Loucy (cell line): Measurements from ENCODE around the gene NFASC.

ENCODE experiments used
- H2AFZ ChIP-seq: fragments of 200-600 bp; sonication (generic); 2 replicates; pipeline ENCODE4 v1.6.0; 2016; ENCODE audit warnings: antibody characterized with exemption, mild to moderate bottlenecking, low read length, moderate library complexity
- H3F3A ChIP-seq: fragments of 200-600 bp; 2 replicates; pipeline ENCODE4 v1.6.0; 2016; ENCODE audit warnings: antibody characterized with exemption, low read depth, mild to moderate bottlenecking
- H3K27me3 ChIP-seq: fragments of 200-600 bp; sonication (generic); 2 replicates; pipeline ENCODE4 v1.6.1; 2014; ENCODE audit warnings: low read length, mild to moderate bottlenecking; ENCODE audit not compliant: insufficient read depth, poor library complexity, severe bottlenecking
- H3K36me3 ChIP-seq: fragments of 200-600 bp; sonication (generic); 2 replicates; pipeline ENCODE4 v1.6.1; 2016; ENCODE audit warnings: low read length; ENCODE audit not compliant: insufficient read depth
- H3K4me1 ChIP-seq: fragments of 200-600 bp; sonication (generic); 2 replicates; pipeline ENCODE4 v1.5.1; 2014; ENCODE audit warnings: low read length, mild to moderate bottlenecking; ENCODE audit not compliant: insufficient read depth, poor library complexity, severe bottlenecking
- H3K4me2 ChIP-seq: fragments of 200-600 bp; sonication (generic); 2 replicates; pipeline ENCODE4 v1.6.0; 2014; ENCODE audit warnings: antibody characterized with exemption, low read length, low read depth, mild to moderate bottlenecking; ENCODE audit not compliant: poor library complexity, severe bottlenecking
- H3K4me3 ChIP-seq: fragments of 200-600 bp; sonication (generic); 2 replicates; pipeline ENCODE4 v1.5.1; 2014; ENCODE audit warnings: low read length, mild to moderate bottlenecking, mixed read lengths; ENCODE audit not compliant: poor library complexity, severe bottlenecking
- H3K79me2 ChIP-seq: fragments of 200-600 bp; sonication (generic); 2 replicates; pipeline ENCODE4 v1.6.1; 2014; ENCODE audit warnings: low read length; ENCODE audit not compliant: insufficient read depth
- H3K9ac ChIP-seq: fragments of 200-600 bp; sonication (generic); 2 replicates; pipeline ENCODE4 v1.6.0; 2014; ENCODE audit warnings: mild to moderate bottlenecking, low read depth, low read length, moderate library complexity; ENCODE audit not compliant: poor library complexity, severe bottlenecking
- H3K9me2 ChIP-seq: fragments of 200-600 bp; sonication (generic); replicated peaks from 2 replicates; pipeline ENCODE4 v1.6.1; 2016; ENCODE audit warnings: low read depth, low read length, mixed read lengths
- H3K9me3 ChIP-seq: fragments of 200-600 bp; sonication (generic); 2 replicates; pipeline ENCODE4 v1.6.1; 2014; ENCODE audit warnings: mild to moderate bottlenecking, antibody characterized with exemption, low read length, low read depth; ENCODE audit not compliant: insufficient read depth
- H4K20me1 ChIP-seq: fragments of 200-600 bp; sonication (generic); 2 replicates; pipeline ENCODE4 v1.6.0; 2014; ENCODE audit warnings: antibody characterized with exemption, low read length, mild to moderate bottlenecking; ENCODE audit not compliant: insufficient read depth, poor library complexity, severe bottlenecking
- CTCF ChIP-seq: fragments of 200-600 bp; sonication (generic); conservative IDR thresholded peaks from 2 replicates; pipeline ENCODE4 v1.5.1; 2014; ENCODE audit warnings: mild to moderate bottlenecking, antibody characterized with exemption, low read length
- EZH2phosphoT487 ChIP-seq: fragments of 200-600 bp; IDR thresholded peaks from 2 replicates; pipeline ENCODE4 v1.6.1; 2018; ENCODE audit warnings: antibody characterized with exemption, mild to moderate bottlenecking, moderate library complexity, borderline replicate concordance

NFASC gene

GRCh38 chr1:204842369-204842768 lies 28.3 kb upstream of the NFASC start:
- H3K9me3 ChIP-seq = no peaks in the 10 kb centered on the region

GRCh38 chr1:204842892-204843291 lies 27.8 kb upstream of the NFASC start:
- Histone ChIP-seq H3K9me2 (no peaks in the 10 kb centered on the region), H3K4me3 (no peak overlapping the region), H3K4me1 (no peaks in the 10 kb centered on the region), H3K36me3 (no peaks in the 10 kb centered on the region), H3K4me2 (no peak overlapping the region), H3K27me3 (no peaks in the 10 kb centered on the region), H3K9ac (no peak overlapping the region), H4K20me1 (no peaks in the 10 kb centered on the region), H3K79me2 (no peaks in the 10 kb centered on the region), H3F3A (no peaks in the 10 kb centered on the region), H3K9me3 (no peaks in the 10 kb centered on the region), H2AFZ (no peak overlapping the region)
- TF ChIP-seq CTCF (no peak), EZH2phosphoT487 (no peak)

More at GRCh38 chr1:204842369-204842768, 28.3 kb upstream of the NFASC start:
- Histone ChIP-seq H3K4me2 (no peak overlapping the region), H3K36me3 (no peaks in the 10 kb centered on the region), H4K20me1 (no peaks in the 10 kb centered on the region), H3F3A (no peaks in the 10 kb centered on the region), H3K4me3 (no peak overlapping the region), H3K27me3 (no peaks in the 10 kb centered on the region), H3K9me2 (no peaks in the 10 kb centered on the region), H3K9ac (no peak overlapping the region), H3K4me1 (no peaks in the 10 kb centered on the region), H3K79me2 (no peaks in the 10 kb centered on the region), H2AFZ (no peak overlapping the region)
- TF ChIP-seq EZH2phosphoT487 (no peak), CTCF (no peak)

- no peaks in the 10 kb centered on the region for H3F3A ChIP-seq
- no peaks in the 10 kb centered on the region for H3K9me2 ChIP-seq
- no peak for TF ChIP-seq CTCF
- TF ChIP-seq EZH2phosphoT487 = no peak
- no peaks in the 10 kb centered on the region for H3K27me3 ChIP-seq
- H3K4me3 ChIP-seq = no peak overlapping the region
- H3K9me3 ChIP-seq = no peaks in the 10 kb centered on the region
- no peak overlapping the region for H3K9ac ChIP-seq
- H3K4me2 ChIP-seq = no peak overlapping the region
- no peaks in the 10 kb centered on the region for H4K20me1 ChIP-seq
- no peaks in the 10 kb centered on the region for H3K36me3 ChIP-seq
- H2AFZ ChIP-seq = no peak overlapping the region
- no peaks in the 10 kb centered on the region for H3K79me2 ChIP-seq
- no peaks in the 10 kb centered on the region for H3K4me1 ChIP-seq
Observed at GRCh38 chr1:204846546-204846945, 24.1 kb upstream of the NFASC start.
